ENCODE results near the gene MGAT4A. TPM values are rescaled to one million over a fixed set of nuclear protein-coding genes. Genes with fewer than 3 reads are reported as not detected.

MGAT4A gene
- total RNA-seq = 5.6 TPM

DNA sequence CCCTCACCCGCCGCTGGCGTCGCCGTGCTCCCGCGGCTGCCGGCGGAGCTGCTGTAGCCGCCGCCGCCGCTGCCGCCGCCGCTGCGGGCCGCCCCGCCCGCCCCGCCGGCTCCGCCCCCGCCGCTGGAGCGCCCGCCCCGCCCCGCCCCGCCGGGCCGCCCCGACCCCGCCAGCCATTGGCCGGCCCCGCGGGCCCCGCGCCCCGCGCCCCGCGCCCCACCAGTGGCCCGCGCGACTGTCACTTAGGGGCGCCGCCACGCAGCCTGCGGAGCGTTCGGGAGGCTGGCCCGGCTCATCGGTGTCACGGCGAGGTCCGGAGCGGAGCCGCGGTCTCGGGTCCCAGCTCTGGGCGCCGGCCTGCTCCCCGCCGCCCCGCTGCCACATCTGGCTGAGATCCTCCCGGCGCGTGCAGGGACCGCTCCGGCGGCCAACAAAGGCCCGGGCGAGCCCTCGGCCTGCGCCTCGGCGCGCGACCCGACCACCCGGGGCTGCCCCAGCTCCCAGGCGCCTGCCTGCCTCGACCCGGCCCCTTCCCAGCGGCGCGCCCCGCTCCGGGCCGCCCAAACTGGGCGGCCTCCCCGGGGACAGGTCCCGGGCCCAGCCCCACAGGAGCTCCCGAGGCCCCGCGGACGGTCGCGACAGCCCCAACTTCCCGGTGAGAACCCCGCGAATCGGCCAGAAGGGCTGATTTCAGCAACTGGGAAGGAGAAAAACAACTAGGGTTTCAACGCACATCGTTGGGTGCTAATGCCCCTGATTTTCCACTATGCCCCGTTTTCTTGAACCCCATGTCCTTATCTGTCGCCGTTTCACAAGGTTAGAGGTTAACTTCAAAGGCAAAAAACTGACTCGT is at the start of gene MGAT4A:
TSS of gene MGAT4A (minus strand) at position 92 of the 853 bp plus-strand sequence. CDS start 4,800 bp downstream, outside the sequence.
- ATAC-seq = peak; percentile 91

DNA sequence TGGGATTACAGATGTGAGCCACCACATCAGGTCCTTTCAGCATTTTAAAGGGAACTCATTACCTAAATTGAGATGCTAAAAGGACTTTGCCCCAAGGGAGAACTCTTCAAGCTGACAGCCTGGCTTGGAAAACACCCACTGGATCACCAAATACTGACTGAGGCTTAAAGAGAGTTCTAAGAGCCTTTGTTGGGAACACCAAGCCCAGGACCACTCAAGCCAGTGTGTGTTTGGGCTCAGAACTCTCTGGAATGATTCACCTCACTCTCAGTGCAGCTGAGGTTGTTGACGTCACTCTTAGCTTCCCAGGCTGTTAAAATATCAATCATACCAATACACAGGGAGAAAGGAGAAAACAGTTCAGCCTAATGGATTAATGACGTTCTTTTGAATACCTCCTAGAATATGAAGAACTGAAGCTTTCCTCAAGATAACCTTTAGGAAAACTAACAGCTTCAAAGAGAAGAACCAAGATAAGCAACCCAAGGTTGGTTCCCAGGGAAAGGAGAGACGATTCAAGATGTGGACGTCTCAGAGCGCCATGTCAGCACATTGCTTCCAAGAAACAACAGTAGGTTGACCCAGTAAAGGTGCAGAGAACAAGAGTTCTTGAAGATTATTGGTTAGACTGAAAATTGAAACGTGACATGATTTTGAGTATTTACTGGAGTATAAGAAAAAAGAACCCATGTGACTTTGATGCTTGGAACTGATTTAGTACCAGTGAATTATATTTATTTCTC is 48.0 kb upstream of the MGAT4A start:
- no peak for ATAC-seq

DNA sequence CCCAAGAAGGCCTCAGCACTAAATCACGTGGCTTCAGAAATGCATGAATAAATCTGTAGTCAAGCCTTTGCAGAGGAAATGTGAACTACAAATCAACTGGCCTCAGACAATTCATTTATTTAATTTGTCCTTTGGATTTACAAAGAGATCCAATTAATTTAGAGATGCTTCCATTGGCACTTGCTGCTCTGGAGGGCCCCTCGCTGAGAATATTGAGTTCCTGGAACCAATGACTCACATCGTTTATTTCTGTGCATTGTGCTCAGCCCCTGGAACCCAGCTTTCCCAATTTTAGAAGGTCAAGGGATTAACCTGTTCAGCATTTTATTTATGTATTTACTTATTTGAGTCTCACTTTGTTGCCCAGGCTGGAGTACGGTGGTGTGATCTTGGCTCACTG is 47.2 kb upstream of the MGAT4A start:
- no peak for ATAC-seq

DNA sequence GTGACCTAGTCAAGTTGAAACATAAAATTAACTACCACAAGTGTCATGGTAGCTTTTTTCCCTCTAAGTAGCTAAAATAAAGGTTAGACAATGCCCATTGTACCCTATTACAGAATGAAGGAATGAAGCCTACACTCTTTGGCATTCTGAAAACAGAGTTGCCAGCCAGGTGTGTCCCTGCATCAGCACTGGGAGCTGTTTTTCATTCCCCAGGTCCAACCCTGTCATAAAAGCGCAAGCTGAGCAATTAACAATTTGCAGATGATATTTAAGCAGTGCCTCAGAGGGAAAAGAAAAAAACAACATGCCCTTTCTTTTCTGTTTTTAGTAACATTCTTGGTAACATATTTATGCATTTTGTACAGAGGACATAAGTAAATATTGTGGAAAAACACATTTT is 46.8 kb upstream of the MGAT4A start:
- ATAC-seq = no peak

DNA sequence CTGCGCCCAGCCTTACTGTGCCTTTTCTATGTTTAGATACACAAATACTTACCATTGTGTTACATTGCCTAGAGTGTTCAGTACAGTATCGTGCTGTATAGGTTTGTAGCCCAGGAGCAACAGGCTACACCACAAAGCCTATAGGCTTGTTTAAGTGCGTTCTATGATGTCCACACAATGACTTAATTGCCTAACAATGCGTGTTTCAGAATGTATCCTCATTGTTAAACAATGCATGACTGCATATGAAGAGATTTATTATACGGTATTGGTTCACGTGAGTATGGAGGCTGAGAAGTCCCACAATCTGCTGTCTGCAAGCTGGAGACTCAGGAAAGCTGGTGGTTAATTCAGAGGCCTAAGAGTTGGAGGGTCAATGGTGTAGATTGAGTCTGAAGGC is 46.1 kb upstream of the MGAT4A start:
- ATAC-seq = peak; percentile 42

DNA sequence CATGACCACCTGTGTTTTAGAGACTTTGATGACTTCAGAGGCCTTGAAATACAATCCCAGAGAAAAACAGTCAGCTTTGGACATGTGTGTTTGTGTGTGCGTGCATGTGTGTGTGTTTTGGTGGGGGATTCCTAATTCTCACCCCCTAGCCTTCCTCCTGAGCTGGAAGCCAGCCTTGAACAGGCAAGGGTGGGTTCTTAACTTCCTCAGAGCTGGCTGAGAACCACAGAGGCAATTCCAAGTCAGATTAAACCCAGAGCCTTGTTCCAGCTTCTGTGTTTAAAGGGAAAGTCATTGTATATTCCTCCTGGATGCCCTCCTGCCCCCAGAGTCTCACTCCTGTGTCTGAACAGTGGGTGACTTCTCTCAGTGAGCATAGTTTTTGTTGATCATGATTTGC is 45.2 kb upstream of the MGAT4A start:
- no peak for ATAC-seq

DNA sequence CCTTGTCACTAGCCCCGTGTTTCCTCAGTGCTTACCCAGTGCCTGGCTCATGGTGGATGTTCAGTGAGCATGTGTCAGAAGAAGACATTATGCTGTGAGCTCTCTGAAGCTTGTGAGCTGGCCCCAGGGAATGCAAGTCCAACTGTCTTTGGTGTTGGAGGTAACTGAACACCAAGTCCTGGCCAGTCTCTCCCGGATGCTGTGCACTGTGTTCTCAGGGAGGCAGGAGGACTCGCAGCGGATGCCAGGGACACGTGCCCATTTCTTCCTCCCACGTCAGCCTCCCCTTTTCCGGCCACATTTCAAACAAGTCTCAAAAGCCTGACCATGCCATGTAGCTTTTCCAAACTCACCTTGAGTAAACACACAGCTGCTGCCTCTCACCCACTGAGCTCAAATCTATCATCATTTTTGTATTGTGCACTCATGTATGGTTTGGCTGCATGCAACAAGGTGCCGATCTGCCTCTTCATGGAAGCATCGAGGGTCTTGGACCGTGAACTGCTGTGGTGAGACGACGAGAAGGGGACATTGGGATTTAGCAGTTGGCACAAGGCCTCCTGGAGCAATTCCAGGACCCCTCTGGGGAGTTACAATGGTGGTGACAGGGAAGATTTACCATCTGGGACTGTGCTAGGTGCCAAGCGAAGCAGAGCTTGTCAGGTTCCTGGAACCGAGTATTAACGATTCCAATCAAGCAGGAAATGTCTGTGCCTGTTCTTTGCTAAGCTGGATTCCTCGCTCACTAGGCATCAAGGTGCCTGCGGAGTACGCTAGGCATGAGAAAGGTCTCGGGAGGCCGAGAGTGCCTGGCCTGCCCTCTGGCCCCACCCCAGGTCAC is 44.4 kb upstream of the MGAT4A start:
- peak; percentile 47 for ATAC-seq

DNA sequence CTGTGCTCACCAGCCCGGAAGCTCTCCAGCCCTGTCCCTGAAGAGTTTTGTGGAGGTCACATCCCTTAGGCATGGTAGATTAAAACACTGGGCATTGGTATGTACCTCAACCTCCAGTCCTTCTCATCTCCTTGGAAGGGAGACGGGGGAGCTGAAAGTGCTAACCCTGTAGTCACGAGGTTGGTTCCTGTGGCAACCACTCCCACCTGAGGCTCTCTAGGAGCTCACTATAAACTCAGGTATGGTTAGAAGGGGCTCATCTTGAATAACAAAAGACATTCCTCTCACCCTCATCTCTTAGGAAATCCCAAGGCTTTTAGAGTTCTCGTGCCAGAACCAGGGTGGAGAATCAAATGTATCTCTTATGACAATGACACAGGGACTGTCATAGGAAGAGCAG is 43.0 kb upstream of the MGAT4A start:
- ATAC-seq = no peak

DNA sequence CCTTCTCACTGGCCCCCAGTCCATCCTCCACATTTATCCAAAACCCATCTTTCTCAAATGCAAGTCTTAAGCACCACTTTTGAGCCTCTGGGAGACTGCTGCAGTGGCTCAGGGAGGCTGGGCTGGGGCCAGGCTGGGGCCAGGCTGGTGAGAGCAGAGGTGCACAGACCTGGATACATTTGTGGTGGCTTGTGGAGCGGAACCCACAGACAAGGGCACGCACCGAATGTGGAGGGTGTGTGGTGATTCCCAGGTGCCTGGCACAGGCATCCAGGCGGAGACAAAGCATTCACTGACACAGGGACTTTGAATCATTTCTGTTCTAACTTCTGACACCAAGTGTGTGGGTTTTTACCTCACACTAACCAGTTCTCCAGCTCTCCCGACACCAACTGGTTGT is 42.2 kb upstream of the MGAT4A start:
- ATAC-seq = no peak

DNA sequence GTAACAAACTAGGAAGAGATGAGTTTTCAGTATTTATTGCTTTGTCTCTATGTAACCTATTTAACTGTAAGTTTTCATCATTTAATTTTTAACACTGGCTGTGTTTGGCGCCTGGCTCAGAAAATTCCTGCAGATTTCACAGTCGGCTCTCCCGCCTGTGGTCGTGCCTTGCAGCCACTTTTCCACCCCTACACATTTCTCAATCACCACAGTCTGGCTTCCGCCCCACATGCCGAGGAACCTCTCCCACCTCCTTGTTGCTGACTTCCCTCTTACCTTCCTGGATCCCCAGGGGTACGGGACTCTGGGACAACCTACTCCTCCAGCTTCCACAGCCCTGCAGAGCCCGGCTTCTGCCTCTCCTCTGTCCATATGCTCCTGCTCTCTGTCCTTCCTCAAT is 41.6 kb upstream of the MGAT4A start:
- no peak for ATAC-seq

DNA sequence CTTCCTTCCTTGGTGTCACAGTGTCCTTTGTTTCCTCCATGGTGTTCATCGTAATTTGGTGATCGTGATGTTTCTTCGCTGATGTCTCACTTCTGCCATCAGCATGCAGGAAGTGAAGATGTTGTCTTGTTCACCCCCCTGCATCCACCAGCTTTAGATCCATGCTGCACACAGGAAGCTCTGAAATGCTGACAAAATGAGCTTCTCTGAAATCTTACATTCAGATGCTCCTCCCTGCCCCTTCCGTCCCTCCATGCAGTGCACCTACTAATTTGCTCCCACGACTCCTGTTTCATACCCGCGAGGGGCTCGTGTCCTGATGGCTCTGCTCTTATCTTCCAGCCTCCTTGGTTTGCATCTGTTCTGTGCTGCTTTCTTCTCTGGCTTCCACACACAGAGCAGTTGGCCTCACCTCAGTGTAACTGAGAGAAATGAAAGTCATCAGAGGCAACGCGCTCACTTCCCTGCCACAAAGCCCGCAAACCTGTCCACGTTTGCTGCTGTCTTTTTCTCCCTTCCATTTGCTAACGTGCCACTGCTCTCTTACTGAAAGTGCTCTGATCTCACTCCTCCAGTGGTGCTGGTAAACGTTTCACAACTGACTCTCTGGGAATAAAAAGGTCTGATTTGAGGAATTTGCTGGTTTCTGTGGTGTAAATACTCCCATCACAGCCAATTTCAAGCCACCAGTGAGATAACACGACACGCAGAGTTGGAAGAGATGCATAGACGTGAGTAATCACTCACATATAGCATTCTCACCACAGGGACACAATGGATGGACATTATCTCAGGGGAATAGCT is 41.0 kb upstream of the MGAT4A start:
- no peak for ATAC-seq

DNA sequence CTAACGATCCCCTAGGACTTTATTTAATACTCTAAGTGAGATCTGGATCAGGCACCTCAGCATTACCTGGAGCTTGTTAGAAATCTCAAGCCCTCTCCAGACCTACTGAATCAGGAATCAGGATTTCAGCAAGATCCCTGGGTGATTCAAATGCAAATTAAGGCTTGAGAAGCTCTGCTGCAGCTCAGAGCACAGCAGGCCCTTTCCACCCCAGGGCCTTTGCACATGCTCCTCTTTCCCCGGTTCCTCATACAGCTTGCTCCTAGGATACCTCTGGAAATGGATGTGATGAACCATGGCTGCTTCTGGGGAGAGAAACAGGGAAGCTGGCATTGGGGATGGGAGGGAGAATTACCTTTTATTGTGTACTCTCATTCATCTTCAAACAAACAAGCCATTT is 40.3 kb upstream of the MGAT4A start:
- ATAC-seq = no peak

DNA sequence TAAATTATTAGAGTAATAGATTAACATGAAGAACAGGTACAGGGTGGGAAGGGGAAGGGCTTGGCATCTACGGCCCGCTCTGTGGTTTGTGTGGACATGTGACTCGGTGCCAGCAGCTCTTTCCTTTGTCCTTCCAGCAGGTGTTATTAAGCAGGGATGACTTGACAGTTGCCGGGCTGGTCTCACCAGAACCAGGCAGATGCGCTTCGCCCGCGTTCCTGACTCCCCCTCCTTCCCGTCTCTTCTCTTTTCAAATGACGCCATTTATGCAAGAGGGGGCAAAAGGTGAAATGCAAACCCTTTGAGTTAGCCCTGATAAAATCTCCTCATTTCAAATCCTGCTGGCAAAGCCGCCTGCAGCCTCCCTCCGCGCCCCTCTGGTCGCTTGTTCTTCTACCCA is 38.9 kb upstream of the MGAT4A start:
- ATAC-seq = peak; percentile 58

DNA sequence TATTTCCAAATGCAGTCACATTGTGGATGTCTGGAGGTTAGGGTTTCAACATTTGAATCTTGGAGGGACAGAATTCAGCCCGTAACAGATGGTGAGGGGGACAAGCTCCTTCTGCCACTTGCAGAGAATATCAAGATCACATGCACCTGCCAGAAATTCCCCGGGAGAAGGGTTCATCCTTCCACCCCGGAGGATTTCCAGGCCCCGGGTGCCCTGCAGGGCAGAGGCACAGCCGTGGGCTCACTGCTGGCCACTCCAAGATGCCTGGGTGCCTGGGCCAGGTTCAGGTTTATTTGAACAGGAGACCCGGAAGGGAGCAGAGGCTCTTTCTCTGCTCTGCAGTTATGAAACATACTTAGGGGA is 38.2 kb upstream of the MGAT4A start:
- ATAC-seq = no peak

DNA sequence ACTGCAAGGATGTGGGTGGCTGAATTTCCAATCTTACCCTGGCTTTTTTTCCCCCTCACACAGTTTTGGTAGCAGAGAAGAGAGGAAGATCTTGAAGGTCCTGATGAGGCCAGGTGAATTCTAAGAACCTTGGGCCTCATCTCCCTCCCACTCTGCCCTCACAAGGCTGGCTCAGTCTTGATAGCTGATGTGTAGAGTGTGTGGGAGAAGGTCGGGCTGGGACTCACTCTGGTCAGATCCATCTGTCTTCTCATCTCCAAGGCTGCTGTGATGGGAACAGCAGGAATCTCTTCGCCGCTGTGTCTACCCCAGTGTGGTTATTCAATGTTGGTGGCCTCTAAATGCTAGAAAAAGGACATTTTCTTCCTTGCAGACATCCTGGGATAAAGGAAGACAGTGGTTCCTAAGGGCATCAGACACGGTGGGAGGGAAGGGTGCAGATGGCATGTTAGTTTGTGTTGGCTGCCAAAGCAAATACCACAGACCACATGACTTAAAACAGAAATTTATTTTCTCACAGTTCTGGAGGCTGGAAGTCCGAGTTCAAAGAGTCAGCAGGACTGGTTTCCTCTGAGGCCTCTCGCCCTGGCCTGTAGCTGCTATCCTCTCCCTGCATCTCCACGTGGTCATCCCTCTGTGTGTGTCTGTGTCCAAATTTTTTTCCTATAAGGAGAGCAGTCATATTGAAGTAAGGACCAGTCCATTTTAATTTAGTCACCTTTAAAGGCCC is 37.6 kb upstream of the MGAT4A start:
- ATAC-seq = no peak

DNA sequence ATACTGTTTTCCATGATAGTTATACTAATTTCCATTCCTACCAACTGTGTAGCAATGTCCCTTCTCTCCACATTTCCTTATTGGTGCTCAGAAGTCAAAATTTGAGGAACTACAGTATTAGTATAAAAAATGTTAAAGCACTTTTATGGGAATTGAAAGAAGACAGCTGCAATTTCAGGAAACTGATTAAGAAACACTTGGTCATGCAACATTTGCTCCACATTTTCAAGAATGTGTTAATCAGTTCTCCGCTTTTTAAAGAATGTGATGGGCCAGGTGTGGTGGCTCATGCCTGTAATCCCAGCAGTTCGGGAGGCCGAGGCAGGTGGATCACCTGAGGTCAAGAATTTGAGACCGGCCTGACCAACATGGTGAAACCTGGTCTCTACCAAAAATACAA is 33.6 kb upstream of the MGAT4A start:
- no peak for ATAC-seq

DNA sequence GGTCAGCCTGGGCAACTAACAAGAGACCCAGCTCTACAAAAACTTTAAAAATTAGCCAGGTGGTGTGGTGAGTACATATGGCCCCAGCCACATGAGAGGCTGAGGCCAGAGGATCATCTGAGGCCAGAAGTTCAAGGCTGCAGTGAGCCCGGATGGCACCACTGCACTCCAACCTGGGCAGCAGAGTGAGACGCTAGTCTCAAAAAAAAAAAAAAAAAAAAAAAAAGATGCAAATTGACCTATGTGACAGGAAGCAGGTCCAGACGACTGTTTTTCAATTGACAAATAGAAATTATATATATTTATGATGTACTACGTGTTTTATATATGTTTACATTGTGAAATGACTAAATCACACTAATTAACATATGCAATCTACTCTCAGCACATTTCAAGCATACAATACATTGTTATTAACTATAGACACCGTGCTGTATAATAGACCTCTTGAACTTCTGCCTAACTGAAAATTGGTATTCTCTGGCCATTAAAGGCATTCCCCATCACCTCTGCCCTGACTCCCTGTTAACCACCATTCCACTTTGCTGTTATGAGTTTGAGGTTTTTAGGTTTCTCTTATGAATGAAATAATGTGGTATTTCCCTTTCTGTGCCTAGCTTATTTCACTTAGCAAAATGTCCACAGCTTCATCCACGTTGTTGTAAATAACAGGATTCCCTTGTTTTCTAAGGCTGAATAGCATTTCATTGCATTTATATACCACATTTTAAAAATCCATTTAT is 32.4 kb upstream of the MGAT4A start:
- no peak for ATAC-seq

DNA sequence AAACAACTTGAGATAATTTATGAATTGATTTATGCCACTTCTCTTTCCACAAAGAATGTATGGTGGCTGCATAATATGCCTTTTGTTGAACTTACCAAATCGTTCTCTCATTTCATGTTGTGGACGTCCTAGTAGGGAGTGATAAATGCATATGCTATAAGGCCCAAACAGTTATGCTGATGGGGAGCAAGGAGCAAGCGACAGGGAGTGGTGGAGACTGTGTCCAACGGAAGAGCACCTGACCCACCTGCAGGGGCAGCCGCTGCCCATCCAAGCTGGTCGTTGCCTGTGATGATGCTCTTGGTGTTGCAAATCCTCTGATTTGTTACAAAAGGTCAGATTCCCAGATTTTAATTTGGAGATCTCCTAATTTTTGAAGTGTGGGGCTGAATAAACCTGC is 31.0 kb upstream of the MGAT4A start:
- no peak for ATAC-seq

DNA sequence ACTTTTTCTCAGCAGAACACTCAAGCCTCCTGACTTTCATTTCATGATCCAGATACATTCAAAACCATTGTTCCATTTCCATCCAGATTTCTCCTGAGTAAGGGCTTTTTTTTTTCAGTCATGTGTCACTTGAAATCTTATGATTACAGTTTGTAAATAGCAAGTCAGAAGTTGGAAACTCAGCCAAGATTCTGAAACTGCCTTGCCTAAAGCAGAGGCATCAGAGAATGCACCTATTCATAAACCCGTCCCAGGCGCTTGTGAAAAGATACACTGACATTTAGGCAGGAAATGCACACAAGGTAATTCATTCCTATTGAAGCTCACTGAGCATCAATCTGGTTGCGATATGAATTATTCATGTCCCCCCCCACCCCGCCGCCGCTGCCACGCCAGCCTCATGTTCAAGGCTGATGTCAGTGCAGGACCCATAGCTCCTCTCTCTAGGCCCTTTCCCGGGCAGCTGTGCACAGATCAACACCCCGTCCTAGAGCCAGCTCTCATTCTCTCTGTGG is 30.4 kb upstream of the MGAT4A start:
- no peak for ATAC-seq

DNA sequence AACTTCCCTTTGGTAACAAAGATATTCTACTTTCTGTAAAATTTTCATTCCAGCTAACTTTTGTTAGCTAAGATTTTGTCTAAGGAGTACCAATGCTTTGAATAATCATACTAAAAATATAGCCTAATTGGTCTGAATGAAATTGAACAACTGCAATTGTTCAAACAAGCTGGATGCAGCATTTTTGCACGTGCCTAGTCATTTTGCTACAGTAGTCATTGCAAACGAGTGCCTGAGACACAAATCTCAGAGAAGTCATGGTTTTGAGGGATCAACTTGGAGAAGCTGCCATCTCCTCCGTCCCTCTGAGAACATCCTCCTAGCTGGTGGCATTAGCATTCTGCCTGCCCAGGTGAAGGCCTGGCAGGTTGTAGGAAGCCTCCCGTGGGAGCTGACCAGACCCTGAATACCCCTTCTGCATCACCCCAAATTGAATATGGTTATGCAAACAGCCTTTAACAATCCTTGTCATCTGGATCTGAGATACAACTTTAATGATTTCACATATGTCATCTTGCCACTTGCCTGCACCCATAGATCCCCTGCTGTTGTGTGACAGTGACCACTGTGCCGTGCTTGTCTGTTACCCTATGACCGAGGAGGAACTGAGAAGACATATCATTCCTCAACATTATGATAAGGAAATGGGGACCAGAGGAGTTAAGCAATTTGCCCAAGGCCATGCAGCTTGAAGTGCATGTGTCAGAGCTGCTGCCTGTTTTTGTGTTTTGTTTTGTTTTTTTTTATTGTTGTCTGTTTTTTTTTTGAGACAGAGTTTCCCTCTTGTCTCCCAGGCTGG is 29.1 kb upstream of the MGAT4A start:
- ATAC-seq = no peak
